ENCODE results near the gene CCDC85A.

The CCDC85A gene

GRCh38 chr2:56244911-56245530, 61.2 kb downstream of the CCDC85A start:
- DNase-seq: no peak

- no peak for DNase-seq
Measured at GRCh38 chr2:56248965-56249742, 65.4 kb downstream of the CCDC85A start.

- no peak for DNase-seq
Measured at GRCh38 chr2:56250153-56250729, 66.5 kb downstream of the CCDC85A start.

- DNase-seq: no peak
Measured at GRCh38 chr2:56260415-56260814, 76.6 kb downstream of the CCDC85A start.

DNA sequence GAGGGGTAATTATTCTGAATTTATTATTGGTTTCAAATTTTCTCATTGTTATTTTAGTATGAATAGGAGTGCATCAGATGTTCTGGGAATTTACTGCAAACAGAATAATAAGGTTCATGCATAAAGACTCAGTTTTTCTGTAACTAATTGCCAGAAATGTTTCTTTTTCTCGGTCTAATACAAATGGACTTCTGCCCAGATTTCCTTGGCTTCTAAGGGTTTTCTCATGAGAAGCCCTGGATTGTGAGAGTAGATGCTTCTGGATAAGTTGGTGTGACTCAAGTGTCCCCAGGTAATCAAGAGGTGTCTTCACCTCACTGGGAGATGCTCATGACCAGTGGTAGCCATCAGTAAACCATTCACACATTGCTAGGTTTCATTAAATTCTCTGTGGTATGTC, 78.5 kb downstream of the CCDC85A start:
- DNase-seq: no peak

DNA sequence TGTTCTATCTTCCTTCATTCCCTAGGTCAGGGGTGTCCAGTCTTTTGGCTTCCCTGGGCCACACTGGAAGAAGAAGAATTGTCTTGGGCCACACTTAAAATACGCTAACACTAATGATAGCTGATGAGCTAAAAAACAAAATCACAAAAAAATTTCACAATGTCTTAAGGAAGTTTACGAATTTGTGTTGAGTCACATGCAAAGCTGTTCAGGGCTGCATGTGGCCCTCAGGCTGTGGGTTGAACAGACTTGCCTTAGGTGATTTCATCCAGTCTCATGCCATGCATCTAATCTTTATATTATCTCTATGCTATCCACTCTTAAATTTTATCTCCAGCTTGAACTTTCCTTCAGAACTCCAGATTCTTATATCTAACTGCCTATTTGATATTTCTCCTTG, 80.1 kb downstream of the CCDC85A start:
- no peak for DNase-seq

DNA sequence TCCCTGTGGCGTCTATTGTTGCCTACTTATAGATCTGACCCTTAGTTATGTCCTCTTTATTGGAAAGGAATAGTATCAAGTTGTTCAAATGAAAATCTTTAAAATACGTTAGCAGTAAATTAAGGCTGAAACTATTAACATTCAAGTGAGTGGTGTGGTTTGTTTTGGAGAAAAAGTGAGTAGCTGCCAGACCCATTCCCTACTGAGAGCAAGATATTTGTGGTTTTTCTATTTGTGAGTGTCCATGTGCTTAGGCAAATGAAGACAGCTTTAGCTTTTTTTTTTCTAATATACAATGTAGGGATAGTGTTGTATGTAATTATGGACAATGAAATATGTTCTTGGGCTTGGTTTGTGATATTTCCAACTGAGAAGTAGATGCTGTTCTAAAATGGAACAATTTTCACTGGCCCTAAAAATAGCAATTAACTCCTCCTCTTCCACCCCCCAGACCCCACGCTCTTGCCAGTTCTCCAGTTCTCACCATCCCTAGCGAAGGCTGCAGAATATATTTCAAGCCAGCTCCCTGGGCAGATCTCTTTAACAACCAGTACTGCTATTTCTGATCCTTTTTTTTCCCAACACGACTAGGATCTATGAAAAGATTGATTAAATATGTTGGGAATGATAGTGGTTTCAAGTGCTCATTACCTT, 83.1 kb downstream of the CCDC85A start:
- DNase-seq: no peak

DNA sequence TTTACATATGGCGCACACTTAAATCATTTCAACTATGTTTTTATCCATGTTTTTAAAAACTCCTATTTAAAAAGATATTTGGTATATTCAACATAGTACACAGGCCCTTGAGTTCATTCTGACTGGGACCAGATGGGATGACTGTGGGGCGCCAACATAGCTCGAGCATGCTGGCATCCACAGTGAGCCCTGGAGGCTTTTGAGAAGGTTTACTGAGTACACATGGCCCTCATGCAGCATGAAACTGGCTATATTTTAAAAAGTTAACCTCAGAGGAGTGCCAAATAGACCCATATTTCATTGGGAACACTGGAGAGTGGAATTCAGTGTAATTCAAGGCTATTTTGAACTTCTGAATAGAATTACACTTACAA, 83.6 kb downstream of the CCDC85A start:
- no peak for DNase-seq

DNA sequence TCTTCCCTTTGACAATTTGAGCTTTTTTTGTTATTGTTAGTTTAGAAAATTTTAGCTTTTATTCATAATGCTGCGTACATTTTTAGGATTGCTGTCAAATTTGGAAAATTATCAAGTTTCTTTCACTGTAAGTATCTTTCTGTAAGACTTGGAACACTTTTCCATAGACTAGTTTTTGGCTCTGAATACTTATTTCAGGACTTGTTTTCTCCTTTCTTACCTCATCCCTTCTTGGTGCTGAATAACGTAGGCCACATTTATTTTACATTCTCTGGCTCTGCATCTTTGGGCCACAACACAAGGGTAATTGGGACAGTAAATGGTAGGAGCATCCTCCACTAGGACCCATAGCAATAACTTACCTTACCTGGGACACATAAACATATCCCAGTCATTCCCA, 85.1 kb downstream of the CCDC85A start:
- no peak for DNase-seq

DNA sequence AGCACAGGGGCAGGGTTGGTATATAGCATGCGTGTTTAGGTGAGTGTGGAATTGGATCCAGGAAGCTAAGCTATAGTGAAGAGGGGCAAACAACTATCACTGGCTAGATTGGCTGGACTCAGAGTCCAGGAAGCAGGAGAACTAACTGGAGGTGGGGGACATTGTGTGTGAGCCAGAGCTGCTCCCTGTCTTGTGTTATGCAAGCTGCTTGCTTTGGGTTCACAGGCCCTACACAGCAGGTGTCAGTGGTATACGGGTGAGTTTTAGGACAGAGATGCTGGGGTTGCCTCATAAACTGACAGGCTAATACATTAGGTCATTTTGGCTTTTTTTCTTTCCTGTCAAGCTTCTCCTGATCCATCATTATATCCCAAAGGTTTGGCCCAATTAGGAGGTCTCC, 87.5 kb downstream of the CCDC85A start:
- DNase-seq: no peak

DNA sequence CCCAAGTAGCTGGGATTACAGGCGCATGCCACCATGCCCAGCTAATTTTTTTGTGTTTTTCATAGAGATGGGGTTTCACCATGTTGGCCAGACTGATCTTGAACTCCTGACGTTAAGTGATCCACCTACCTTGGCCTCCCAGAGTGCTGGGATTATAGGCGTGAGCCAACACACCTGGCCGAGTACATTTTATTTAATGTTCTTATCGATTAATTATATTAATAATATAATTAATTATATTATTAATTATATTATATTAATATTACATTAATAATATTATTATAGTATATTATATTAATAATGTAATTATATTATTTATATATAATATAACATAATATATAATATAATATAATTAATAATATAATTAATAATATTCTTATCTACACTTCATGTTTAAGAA, 101.4 kb downstream of the CCDC85A start:
- no peak for DNase-seq

DNA sequence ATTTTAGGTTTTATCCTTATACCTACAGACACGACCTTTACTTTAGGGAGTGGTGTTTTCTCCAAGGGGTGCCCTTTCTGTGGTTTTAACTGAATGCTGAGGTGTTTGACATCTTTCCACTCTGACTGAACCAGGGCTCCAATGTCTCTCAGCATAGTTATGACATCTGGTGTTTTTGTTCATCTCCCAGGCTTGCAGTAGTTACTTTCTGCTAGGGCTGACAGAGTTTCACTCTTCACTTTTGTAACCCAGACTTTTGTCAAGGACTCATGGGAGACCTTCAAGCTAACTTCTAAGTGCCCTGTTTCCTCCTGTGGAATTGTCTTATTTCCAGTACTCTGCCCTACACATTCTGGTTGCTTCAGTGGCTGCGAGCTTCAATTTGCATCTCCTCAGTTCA, 103.1 kb downstream of the CCDC85A start:
- no peak for DNase-seq

GRCh38 chr2:56287508-56287907, 103.7 kb downstream of the CCDC85A start:
- DNase-seq: no peak

GRCh38 chr2:56287974-56288373, 104.2 kb downstream of the CCDC85A start:
- no peak for DNase-seq

DNA sequence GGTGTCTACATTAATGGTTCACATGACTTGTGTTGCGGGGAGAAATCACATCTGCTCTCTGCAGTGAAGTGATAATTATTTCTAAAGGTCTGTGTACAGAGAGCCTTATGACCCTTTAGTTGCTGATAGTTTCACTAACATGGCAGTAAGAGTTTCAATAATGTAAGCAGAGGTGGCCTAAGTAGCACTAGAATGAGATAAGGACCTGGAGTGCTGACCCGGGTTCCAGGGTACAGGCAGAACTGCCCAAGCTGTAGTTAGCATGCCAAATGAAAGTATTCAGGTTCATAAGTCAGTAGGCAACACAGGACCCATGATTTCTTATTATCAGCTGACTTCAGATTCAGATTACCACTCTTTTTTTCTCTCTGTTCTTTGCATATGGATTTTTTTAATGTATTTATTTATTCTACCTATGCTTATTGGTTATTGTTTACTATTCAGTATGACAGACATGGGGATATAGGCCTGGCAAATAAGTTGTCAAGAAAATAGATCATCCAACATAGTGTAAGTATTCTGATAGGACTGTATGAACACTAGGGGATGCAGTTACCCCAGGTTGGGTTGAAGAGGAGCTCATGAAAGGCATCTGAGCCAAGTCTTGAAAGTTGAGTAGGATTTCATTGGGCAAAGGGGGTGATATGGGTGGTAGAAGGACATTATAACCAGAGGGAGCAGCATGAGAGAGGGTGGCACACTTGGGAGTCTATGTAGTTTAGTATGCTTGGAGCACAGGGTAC, 105.2 kb downstream of the CCDC85A start:
- DNase-seq: no peak

DNA sequence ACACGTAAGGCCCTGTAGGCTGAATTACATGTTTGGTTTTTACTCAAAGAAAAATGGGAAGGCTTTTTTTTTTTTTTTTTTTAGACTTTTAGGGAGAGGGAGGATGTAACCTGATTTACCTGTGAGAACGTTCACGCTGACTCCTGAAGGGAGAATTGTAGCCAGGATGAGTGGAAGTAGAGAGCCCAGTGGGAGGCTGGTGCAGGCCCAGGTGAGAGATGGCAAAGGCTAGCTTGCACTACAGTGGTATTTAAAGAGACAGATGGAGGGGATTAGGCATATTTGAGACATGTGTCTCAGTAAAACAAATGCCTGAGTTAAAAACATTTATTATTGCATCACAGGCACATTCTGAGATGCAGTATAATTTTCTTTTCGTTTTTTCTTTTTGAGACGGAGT, 107.9 kb downstream of the CCDC85A start:
- DNase-seq: no peak

DNA sequence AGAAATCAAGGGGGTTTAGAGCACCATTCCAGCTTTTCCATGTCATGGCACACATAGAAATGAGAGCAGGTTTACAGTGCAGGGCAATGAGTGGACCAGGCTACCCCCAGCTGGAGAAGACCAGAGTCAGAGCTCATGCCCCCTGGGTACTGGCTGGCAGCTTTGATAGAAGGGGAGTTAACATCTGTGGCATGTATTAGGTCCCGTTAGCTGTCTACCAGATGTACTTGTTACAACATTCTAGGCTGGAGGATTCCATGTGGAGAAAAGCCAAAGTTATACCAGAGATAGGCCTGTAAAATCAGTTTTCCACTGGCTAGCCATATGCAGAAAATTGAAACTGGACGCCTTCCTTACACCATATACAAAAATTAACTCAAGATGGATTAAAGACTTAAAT, 109.2 kb downstream of the CCDC85A start:
- DNase-seq: no peak

- DNase-seq: no peak
Measured at GRCh38 chr2:56295666-56296065, 111.9 kb downstream of the CCDC85A start.

DNA sequence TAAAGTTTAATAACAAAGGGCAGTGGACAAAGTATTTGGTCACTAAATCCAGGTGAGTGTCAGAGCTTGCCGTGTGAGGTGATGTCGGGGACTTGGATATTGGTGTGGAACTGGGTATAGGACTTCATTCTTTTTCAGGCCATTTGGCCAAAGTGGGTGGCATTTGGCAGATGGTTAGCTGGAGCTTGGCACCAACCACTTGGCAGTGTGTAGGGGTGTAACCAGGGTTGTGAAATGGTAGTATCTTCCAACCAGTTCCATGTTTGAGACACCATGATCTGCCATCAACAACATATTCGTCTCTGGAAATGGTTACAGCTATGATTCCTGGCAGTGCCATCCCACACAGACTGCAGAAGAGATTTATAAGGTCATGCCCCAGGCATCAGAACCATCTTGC, 113.9 kb downstream of the CCDC85A start:
- DNase-seq: no peak

DNA sequence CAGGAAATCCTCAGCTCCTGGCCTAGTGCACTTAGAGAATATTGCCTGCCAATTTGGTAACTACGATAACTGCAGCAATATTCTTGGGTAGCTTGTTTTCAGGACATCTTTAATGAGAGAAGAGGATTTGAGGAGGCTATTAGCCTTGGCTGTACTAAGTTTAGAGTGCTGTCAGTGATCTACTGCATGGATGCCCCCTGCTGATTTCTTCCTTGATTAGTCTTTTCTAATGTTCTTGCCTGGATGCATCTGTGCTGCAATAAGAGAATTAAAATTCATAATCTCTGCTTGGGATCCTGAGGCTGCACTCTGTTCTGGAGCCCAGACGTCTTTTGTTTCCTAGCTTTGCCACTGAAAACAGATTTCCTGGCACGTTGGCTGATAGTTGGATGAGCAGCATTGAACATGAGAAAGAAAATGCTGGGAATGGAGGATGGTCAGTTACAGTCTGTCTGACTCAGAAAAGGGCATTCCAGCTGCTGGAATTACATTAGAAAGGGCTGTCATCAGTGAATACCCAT, 115.4 kb downstream of the CCDC85A start:
- no peak for DNase-seq

DNA sequence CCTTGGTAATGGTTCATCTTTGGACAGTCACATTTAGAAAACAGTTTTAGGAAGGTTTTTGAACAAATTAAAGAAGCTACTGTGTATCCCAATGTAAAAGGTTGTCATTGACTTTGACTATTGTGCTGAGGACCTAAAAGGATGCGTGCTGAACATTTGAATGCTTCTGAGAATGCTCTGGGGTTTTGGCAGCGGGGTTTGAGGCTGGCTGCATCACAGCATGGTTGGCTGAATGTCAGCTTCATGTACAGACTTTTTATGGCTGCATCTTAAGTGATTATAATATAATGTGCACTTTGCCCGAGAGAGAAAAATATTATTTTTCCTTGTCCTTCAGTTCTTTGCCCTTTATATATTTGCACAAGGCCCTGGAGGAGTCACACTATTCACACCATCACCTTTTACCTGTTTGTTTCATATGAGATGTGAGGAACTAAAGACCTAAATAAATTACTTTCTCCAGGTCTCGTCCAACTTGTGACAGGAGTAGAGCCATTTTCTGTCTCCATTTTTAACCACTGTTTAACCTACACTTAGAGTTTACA, 125.9 kb downstream of the CCDC85A start:
- no peak for DNase-seq

DNA sequence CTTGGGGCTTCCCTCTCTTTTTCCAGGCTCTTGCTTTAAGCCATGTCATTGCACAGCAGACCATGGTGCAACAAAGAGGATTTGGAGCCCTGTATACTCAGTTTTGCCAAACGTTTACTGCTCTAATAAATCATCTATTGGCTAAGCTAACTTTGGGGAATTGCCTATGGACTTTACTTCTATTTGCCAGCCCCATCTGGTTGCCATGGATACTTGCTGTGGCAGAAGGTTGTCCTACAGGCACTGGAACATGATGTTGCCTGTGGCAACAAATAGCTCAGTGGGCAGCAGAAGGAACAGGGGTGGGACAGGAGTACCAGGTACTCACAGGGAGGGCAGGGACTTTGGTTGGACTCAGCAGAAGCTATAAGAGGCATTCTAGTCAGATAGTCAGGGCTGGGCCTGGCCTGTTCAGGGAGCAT, 129.7 kb downstream of the CCDC85A start:
- no peak for DNase-seq

DNA sequence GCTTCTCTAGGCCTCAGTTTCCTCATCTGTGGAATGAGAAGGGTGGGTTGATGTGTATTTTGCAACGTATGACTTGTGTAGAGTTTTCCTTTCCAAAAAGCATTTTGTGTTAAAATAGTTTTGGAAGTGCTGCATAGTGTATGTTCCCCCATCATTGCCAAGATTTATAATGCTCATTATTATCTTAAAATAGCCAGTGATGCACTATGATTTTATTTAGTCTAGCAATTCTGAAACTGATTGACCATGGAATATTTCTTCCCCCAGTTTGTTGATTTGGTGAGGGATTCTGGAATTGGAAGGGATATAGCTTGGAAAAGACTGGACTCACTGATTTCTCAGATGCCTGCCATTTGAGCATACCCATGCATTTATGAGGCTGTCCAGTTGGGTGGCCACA, 130.6 kb downstream of the CCDC85A start:
- DNase-seq: no peak
